H1 (cell line): ENCODE measurements around the gene C2CD2L. TPM values are rescaled to one million over a fixed set of nuclear protein-coding genes. Genes with fewer than 3 reads are reported as not detected.

Source experiments
- CTCF ChIA-PET: fragments of 300-600 bp; sonication (Branson Sonifier 250); formaldehyde crosslinking; loops from one replicate; lab custom pipeline; 2021; ENCODE audit not compliant: partially characterized antibody; lab: Charles Lee
- POLR2A ChIA-PET: fragments of 300-600 bp; sonication (Branson Sonifier 250); formaldehyde crosslinking; loops from one replicate; lab custom pipeline; 2021; ENCODE audit warnings: inconsistent platforms; ENCODE audit not compliant: partially characterized antibody; lab: Charles Lee
- DNase-seq, 2 experiments: peaks; one replicate each; pipeline versions ENCODE4 v3.0.0 to v3.0.0-alpha.2; 2010 to 2022; ENCODE audit warnings: low spot score in 2 of 2, low read depth in 1 of 2, mixed read lengths in 1 of 2
- FAIRE-seq: peaks from 2 replicates; lab custom pipeline; 2011; peaks lifted over from hg19 to GRCh38; lab: Jason Lieb, UNC
- H2AFZ ChIP-seq: 2 replicates; pipeline ENCODE4 v1.8.1; 2012; ENCODE audit warnings: low read length, inconsistent platforms
- H2AK5ac ChIP-seq: 2 replicates; pipeline ENCODE4 v1.6.1; 2013; ENCODE audit warnings: low read depth, low read length
- H2BK120ac ChIP-seq: replicated peaks from 2 replicates; pipeline ENCODE3; 2013; ENCODE audit warnings: low read depth, low read length, inconsistent platforms
- H2BK12ac ChIP-seq: 2 replicates; pipeline ENCODE4 v1.6.1; 2013; ENCODE audit warnings: low read depth, low read length
- H2BK15ac ChIP-seq: 2 replicates; pipeline ENCODE4 v1.6.1; 2013; ENCODE audit warnings: low read length
- H2BK20ac ChIP-seq: 2 replicates; pipeline ENCODE4 v1.6.1; 2013; ENCODE audit warnings: low read length
- H2BK5ac ChIP-seq: 2 replicates; pipeline ENCODE4 v1.6.1; 2013; ENCODE audit warnings: low read depth, low read length
- H3K14ac ChIP-seq: 2 replicates; pipeline ENCODE4 v1.6.1; 2013; ENCODE audit warnings: inconsistent platforms; ENCODE audit not compliant: insufficient read length
- H3K18ac ChIP-seq: 2 replicates; pipeline ENCODE4 v1.6.1; 2013; ENCODE audit warnings: low read length; ENCODE audit errors: extremely low read depth
- H3K23ac ChIP-seq: 2 replicates; pipeline ENCODE4 v1.6.1; 2013; ENCODE audit warnings: inconsistent platforms; ENCODE audit not compliant: insufficient read length
- H3K23me2 ChIP-seq: 2 replicates; pipeline ENCODE4 v1.6.1; 2013; ENCODE audit warnings: low read depth, low read length
- H3K27ac ChIP-seq: 2 replicates; pipeline ENCODE4 v1.6.1; 2011; ENCODE audit warnings: low read depth, low read length, inconsistent platforms
- H3K27me3 ChIP-seq, 4 experiments: replicated peaks in 1 of 4; 1 replicate in 1 of 4; 2 replicates in 3 of 4; pipeline versions ENCODE4 v1.6.1 to v1.8.1; 2011 to 2013; ENCODE audit warnings: low read length in 3 of 4, mild to moderate bottlenecking in 3 of 4, inconsistent platforms in 2 of 4, mixed read lengths in 2 of 4, moderate library complexity in 1 of 4; ENCODE audit not compliant: control insufficient read depth in 3 of 4, insufficient read depth in 3 of 4; ENCODE audit errors: extremely low read depth in 1 of 4
- H3K36me3 ChIP-seq, 4 experiments: 2 replicates each; pipeline versions ENCODE4 v1.6.1 to v1.8.1; 2011 to 2013; ENCODE audit warnings: mild to moderate bottlenecking in 4 of 4, low read length in 3 of 4, moderate library complexity in 2 of 4, control low read depth in 1 of 4, inconsistent platforms in 1 of 4; ENCODE audit not compliant: insufficient read depth in 4 of 4, control insufficient read depth in 2 of 4
- H3K4ac ChIP-seq: replicated peaks from 2 replicates; pipeline ENCODE3; 2013; ENCODE audit warnings: low read length, low read depth, mixed read lengths, inconsistent platforms; ENCODE audit not compliant: insufficient read length
- H3K4me1 ChIP-seq, 4 experiments: replicated peaks in 1 of 4; 1 replicate in 1 of 4; 2 replicates in 3 of 4; pipeline versions ENCODE4 v1.6.1 to v1.8.1; 2011 to 2013; ENCODE audit warnings: low read length in 3 of 4, inconsistent platforms in 2 of 4, mixed read lengths in 1 of 4; ENCODE audit not compliant: insufficient read depth in 4 of 4, control insufficient read depth in 3 of 4
- H3K4me2 ChIP-seq, 2 experiments: 2 replicates each; pipeline versions ENCODE4 v1.6.1 to v1.8.1; 2011 to 2013; ENCODE audit warnings: low read depth in 2 of 2, low read length in 2 of 2, control low read depth in 1 of 2, inconsistent platforms in 1 of 2, mild to moderate bottlenecking in 1 of 2; ENCODE audit not compliant: insufficient read depth in 1 of 2
- H3K4me3 ChIP-seq, 4 experiments: fragments of 200-600, 300-600 bp in 1 of 4; sonication (generic), shearing (Covaris generic), sonication (Bioruptor Twin) in 1 of 4; 2 replicates each; pipeline versions ENCODE4 v1.5.1 to v1.8.1; 2011 to 2016; ENCODE audit warnings: low read length in 4 of 4, low read depth in 3 of 4, control low read depth in 2 of 4, inconsistent platforms in 2 of 4, mild to moderate bottlenecking in 2 of 4, mixed read lengths in 1 of 4, moderate library complexity in 1 of 4; ENCODE audit not compliant: insufficient read depth in 2 of 4; ENCODE audit errors: extremely low read depth in 1 of 4
- H3K56ac ChIP-seq: replicated peaks from 2 replicates; pipeline ENCODE3; 2013; ENCODE audit warnings: low read depth, mild to moderate bottlenecking, mixed read lengths, low read length, inconsistent platforms; ENCODE audit not compliant: insufficient read length
- H3K79me1 ChIP-seq: 2 replicates; pipeline ENCODE4 v1.6.1; 2013; ENCODE audit warnings: low read depth, low read length, control low read depth
- H3K79me2 ChIP-seq, 2 experiments: 2 replicates each; pipeline versions ENCODE4 v1.6.1 to v1.8.1; 2012 to 2013; ENCODE audit warnings: low read length in 2 of 2, mild to moderate bottlenecking in 2 of 2, inconsistent platforms in 1 of 2; ENCODE audit not compliant: insufficient read depth in 2 of 2, control insufficient read depth in 1 of 2
- H3K9ac ChIP-seq, 4 experiments: replicated peaks in 1 of 4; 1 replicate in 1 of 4; 2 replicates in 3 of 4; pipeline versions ENCODE4 v1.6.1 to v1.8.1; 2011 to 2013; ENCODE audit warnings: low read depth in 3 of 4, low read length in 3 of 4, control low read depth in 2 of 4, mild to moderate bottlenecking in 2 of 4, moderate library complexity in 2 of 4, inconsistent platforms in 1 of 4; ENCODE audit errors: extremely low read depth in 1 of 4
- H3K9me3 ChIP-seq, 2 experiments: 2 replicates each; pipeline versions ENCODE4 v1.6.1 to v1.8.1; 2012 to 2013; ENCODE audit warnings: mild to moderate bottlenecking in 2 of 2, moderate library complexity in 2 of 2, control low read depth in 1 of 2, inconsistent platforms in 1 of 2, low read depth in 1 of 2, low read length in 1 of 2, mixed read lengths in 1 of 2; ENCODE audit not compliant: insufficient read depth in 2 of 2
- H4K20me1 ChIP-seq, 2 experiments: replicated peaks in 1 of 2; 2 replicates each; pipeline versions ENCODE3 to v1.8.1; 2011 to 2013; ENCODE audit warnings: inconsistent platforms in 2 of 2, low read length in 2 of 2, mild to moderate bottlenecking in 1 of 2; ENCODE audit not compliant: insufficient read depth in 2 of 2, control insufficient read depth in 1 of 2
- H4K5ac ChIP-seq: 2 replicates; pipeline ENCODE4 v1.6.1; 2013; ENCODE audit warnings: low read length, low read depth, mixed read lengths, inconsistent platforms; ENCODE audit not compliant: insufficient read length
- H4K8ac ChIP-seq: 2 replicates; pipeline ENCODE4 v1.8.0; 2013; ENCODE audit warnings: mild to moderate bottlenecking, moderate library complexity, low read length, inconsistent platforms; ENCODE audit not compliant: insufficient read depth; ENCODE audit errors: extremely low read depth
- H4K91ac ChIP-seq: replicated peaks from 2 replicates; pipeline ENCODE3; 2013; ENCODE audit warnings: low read length, mixed read lengths, inconsistent platforms; ENCODE audit not compliant: insufficient read length
- ASH2L ChIP-seq: fragments of 200-600, 300-600 bp; sonication (generic); IDR thresholded peaks from one replicate; pipeline ENCODE4 v1.7.1; 2017; ENCODE audit warnings: low read length
- CHD2 ChIP-seq: IDR thresholded peaks from 2 replicates; pipeline ENCODE4 v1.6.1; 2012; ENCODE audit warnings: low read length, improper control_type of control experiment
- GABPA ChIP-seq: IDR thresholded peaks from 2 replicates; pipeline ENCODE4 v1.6.1; 2011; ENCODE audit warnings: mild to moderate bottlenecking, low read length, moderate library complexity, borderline replicate concordance; ENCODE audit not compliant: insufficient read depth
- MAX ChIP-seq: IDR thresholded peaks from 2 replicates; pipeline ENCODE4 v1.6.1; 2012; ENCODE audit warnings: inconsistent platforms
- POLR2A ChIP-seq, 2 experiments: IDR thresholded peaks; 1 replicate in 1 of 2; 2 replicates in 1 of 2; pipeline ENCODE4 v1.6.1; 2011; ENCODE audit warnings: low read depth in 2 of 2, low read length in 2 of 2, mild to moderate bottlenecking in 2 of 2; ENCODE audit errors: control extremely low read depth in 1 of 2
- RAD21 ChIP-seq, 2 experiments: IDR thresholded peaks in 1 of 2; conservative IDR thresholded peaks in 1 of 2; 2 replicates each; pipeline ENCODE4 v1.6.1; 2011; ENCODE audit warnings: low read depth in 2 of 2, low read length in 2 of 2, improper control_type of control experiment in 1 of 2, inconsistent platforms in 1 of 2, mild to moderate bottlenecking in 1 of 2, moderate library complexity in 1 of 2
- RXRA ChIP-seq: IDR thresholded peaks from 2 replicates; pipeline ENCODE4 v1.6.1; 2011; ENCODE audit warnings: low read depth, mild to moderate bottlenecking, low read length, moderate library complexity; ENCODE audit not compliant: insufficient read depth
- TBP ChIP-seq: IDR thresholded peaks from 2 replicates; pipeline ENCODE4 v1.6.1; 2011; ENCODE audit warnings: low read depth, low read length, improper control_type of control experiment
- WGBS, 2 experiments: shearing (Covaris generic) in 1 of 2; methylation state at CpG; one replicate each; pipeline versions ENCODE4 v1.1.6 to v1.1.7; 2013 to 2015; ENCODE audit warnings: low lambda C conversion rate in 2 of 2, mixed read lengths in 2 of 2, inconsistent platforms in 1 of 2, low coverage in 1 of 2, missing lambda C conversion rate in 1 of 2; ENCODE audit not compliant: insufficient replicate concordance in 2 of 2, insufficient coverage in 1 of 2, insufficient read length in 1 of 2; ENCODE audit errors: extremely low coverage in 1 of 2, missing lambda C conversion rate in 1 of 2; 5-methylcytosine and 5-hydroxymethylcytosine counted together
- polyA plus RNA-seq, 7 experiments: library from polyadenylated mRNA; depleted of rRNA in 3 of 7; stranded (reverse) in 5 of 7; unstranded in 2 of 7; fragments of >200 nt in 5 of 7; fragments of 200-250 nt in 2 of 7; gene quantifications; 1 replicate in 5 of 7; 2 replicates in 1 of 7; 4 replicates in 1 of 7; pipeline versions ENCODE4 v1.2.1 to v1.2.3, GENCODE V29; 2011 to 2013; ENCODE audit warnings: missing spikeins in 2 of 7, mixed read lengths in 2 of 7
- total RNA-seq: library from RNA; stranded (reverse); fragmentation: NEBNext Ultra II Directional; extraction: Animal tissue kit (Norgen Biotek cat#: 25700); gene quantifications from 2 replicates; pipeline ENCODE4 v1.2.1, GENCODE V29; 2021

Gene C2CD2L
- total and polyA plus RNA-seq, 2 of the 8 experiments (the other 6 are each of a cell fraction or from before 2014, with no cell fraction given), result 2.5 to 4.0 TPM

GRCh38 chr11:119117004-119117706, 10.0 kb downstream of the C2CD2L start:
- H3K4me2 ChIP-seq, result no peak overlapping the region
- no peak overlapping the region for H3K23ac ChIP-seq
- 92% methylated on average over 3 of the region's 3 CpGs; no CpG with 5 or more reads in 1 of the 2 experiments for WGBS, 2 experiments
- no peaks in the 10 kb centered on the region for H3K27me3 ChIP-seq
- no peaks in the 10 kb centered on the region for H3K9me3 ChIP-seq
- ChIA-PET CTCF (interaction anchor here (1.4 to 4.9 kb wide), 3 partner anchors 9 to 28 kb away, joined by 4 to 26 read pairs (median 5); partner anchors contain the start of gene C2CD2L), POLR2A (interaction anchor here (0.6 to 0.8 kb wide), 3 partner anchors 23 to 64 kb away, joined by 3 read pairs; no protein-coding TSS in a partner anchor)
- no peak overlapping the region for H4K5ac ChIP-seq
- no peak overlapping the region for H4K91ac ChIP-seq
- H3K4ac ChIP-seq, result no peak overlapping the region
- H2BK5ac ChIP-seq, result no peak overlapping the region
- H4K8ac ChIP-seq, result no peak overlapping the region
- no peak overlapping the region for H2BK12ac ChIP-seq
- H3K18ac ChIP-seq, result no peak overlapping the region
- no peak overlapping the region for H3K27ac ChIP-seq
- peaks cover under 1 to 5% (median 3%) of the 10 kb centered on the region in 4 experiments; a peak in 6 of 7 replicates for H3K4me1 ChIP-seq
- no peak overlapping the region for H2AFZ ChIP-seq
- H4K20me1 ChIP-seq, result no peaks in the 10 kb centered on the region
- H3K56ac ChIP-seq, result no peak overlapping the region
- no peak for FAIRE-seq
- H3K9ac ChIP-seq, result no peak overlapping the region
- peaks cover 3% of the 10 kb centered on the region; the same call in 1 of the 2 replicates for H3K23me2 ChIP-seq
- H2BK15ac ChIP-seq, result no peak overlapping the region
- H2BK120ac ChIP-seq, result no peak overlapping the region
- no peaks in the 10 kb centered on the region for H3K36me3 ChIP-seq
- DNase-seq, result no peak
- no peak for TF ChIP-seq RAD21 (IDR thresholded peaks at IDR 0.05 in 1 of 2, conservative IDR thresholded peaks at IDR 0.05 in 1 of 2; ENCODE audit: low read depth in 2 of 2, low read length in 2 of 2)
- no peak for TF ChIP-seq POLR2A (IDR thresholded peaks at IDR 0.05; ENCODE audit: control extremely low read depth in 1 of 2, low read depth in 2 of 2, low read length in 2 of 2)
- TF ChIP-seq GABPA, result no peak
- no peak for TF ChIP-seq ASH2L
- no peak for TF ChIP-seq TBP
- no peak for TF ChIP-seq MAX
- TF ChIP-seq RXRA, result no peak
- TF ChIP-seq CHD2, result no peak
- H3K79me1 ChIP-seq, result 0 out of 2 replicates have a peak, but pooled peaks cover 2% of the 10 kb centered on the region
- peaks cover 2 to 6% of the 10 kb centered on the region in 2 experiments for H3K79me2 ChIP-seq
- H3K4me3 ChIP-seq, result no peak overlapping the region
- no peak overlapping the region for H2BK20ac ChIP-seq
- H2AK5ac ChIP-seq, result no peak overlapping the region
- H3K14ac ChIP-seq, result no peak overlapping the region
